ENCODE measurements around the gene TAS2R41.

DNA sequence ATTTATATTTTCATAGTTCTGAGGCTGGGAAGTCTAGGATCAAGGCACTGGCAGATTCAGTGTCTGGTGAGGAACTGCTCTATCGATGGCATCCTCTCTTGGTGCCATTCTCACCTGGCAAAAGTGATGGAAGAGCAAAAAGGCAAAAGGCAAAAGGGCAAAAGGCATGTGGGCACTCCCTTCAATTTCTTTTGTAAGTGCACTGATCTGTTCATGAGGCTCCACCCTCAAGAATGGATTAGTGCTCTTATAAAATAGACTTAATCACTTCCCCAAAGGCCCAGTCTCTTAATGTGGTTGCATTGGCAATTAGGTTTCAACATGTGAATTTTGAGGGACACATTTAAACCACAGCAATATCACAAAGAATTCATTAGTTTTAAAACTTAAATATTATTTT lies 18.3 kb upstream of the TAS2R41 start:
- TF ChIP-seq, protein P1, sequence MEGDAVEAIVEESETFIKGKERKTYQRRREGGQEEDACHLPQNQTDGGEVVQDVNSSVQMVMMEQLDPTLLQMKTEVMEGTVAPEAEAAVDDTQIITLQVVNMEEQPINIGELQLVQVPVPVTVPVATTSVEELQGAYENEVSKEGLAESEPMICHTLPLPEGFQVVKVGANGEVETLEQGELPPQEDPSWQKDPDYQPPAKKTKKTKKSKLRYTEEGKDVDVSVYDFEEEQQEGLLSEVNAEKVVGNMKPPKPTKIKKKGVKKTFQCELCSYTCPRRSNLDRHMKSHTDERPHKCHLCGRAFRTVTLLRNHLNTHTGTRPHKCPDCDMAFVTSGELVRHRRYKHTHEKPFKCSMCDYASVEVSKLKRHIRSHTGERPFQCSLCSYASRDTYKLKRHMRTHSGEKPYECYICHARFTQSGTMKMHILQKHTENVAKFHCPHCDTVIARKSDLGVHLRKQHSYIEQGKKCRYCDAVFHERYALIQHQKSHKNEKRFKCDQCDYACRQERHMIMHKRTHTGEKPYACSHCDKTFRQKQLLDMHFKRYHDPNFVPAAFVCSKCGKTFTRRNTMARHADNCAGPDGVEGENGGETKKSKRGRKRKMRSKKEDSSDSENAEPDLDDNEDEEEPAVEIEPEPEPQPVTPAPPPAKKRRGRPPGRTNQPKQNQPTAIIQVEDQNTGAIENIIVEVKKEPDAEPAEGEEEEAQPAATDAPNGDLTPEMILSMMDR (conservative IDR thresholded peaks at IDR 0.05; ENCODE audit: low read depth, low read length), result no peak
- no peak for TF ChIP-seq EZH2 (IDR thresholded peaks at IDR 0.05; ENCODE audit: borderline replicate concordance, low read depth, low read length, poor library complexity, severe bottlenecking)
